Ascending aorta (tissue), 2 donors: ENCODE measurements around the gene PDLIM5. TPM values are rescaled to one million over a fixed set of nuclear protein-coding genes. Genes with fewer than 3 reads are reported as not detected.

ENCODE experiments used
- DNase-seq, 2 donors: peaks; one replicate each; pipeline ENCODE4 v3.0.0-alpha.2; 2019; ENCODE audit warnings: low spot score in 2 of 2
- H3K27ac ChIP-seq, 2 donors: fragments of 200-600 bp; sonication (generic); one replicate each; pipeline ENCODE4 v1.5.1; 2016 to 2017; ENCODE audit warnings: mild to moderate bottlenecking in 1 of 2
- H3K27me3 ChIP-seq: fragments of 200-600 bp; sonication (generic); one replicate; pipeline ENCODE4 v1.5.1; 2017
- H3K36me3 ChIP-seq, 2 donors: fragments of 200-600 bp; sonication (generic); one replicate each; pipeline ENCODE4 v1.5.1; 2016
- H3K4me1 ChIP-seq, 2 donors: fragments of 200-600 bp; sonication (generic); one replicate each; pipeline ENCODE4 v1.5.1; 2016 to 2017; ENCODE audit warnings: mild to moderate bottlenecking in 1 of 2
- H3K4me3 ChIP-seq, 2 donors: fragments of 200-600 bp; sonication (generic); one replicate each; pipeline ENCODE4 v1.5.1; 2016 to 2017; ENCODE audit warnings: mild to moderate bottlenecking in 1 of 2
- H3K9me3 ChIP-seq, 2 donors: fragments of 200-600 bp; sonication (generic); one replicate each; pipeline ENCODE4 v1.5.1; 2016
- CTCF ChIP-seq, 3 experiments: fragments of 200-600 bp in 2 of 3; fragments of 450-650 bp in 1 of 3; sonication (generic) in 2 of 3; IDR thresholded peaks; one replicate each; pipeline ENCODE4 v1.5.1; 2016 to 2019; ENCODE audit warnings: antibody characterized with exemption in 3 of 3, mild to moderate bottlenecking in 1 of 3, moderate library complexity in 1 of 3
- intact Hi-C: fragments of 100-400 bp; cut with DNase I; formaldehyde crosslinking; loops from one replicate; pipeline ENCODE4 v1.15.1; 2023
- total RNA-seq: library from RNA; depleted of rRNA; stranded (reverse); fragments of >200 nt; gene quantifications from one replicate; pipeline ENCODE4 v1.1.0, GENCODE V29; 2016

PDLIM5 gene
- total RNA-seq, 1 donor from 2014 or later, result 103 TPM

GRCh38 chr4:94428884-94429283, 22.9 kb upstream of the PDLIM5 start:
- Histone ChIP-seq H3K9me3 (peaks cover 13 to 22% of the 10 kb centered on the region in 2 donors), H3K27me3 (no peaks in the 10 kb centered on the region), H3K4me1 (peaks cover 0 to 6% of the 10 kb centered on the region in 2 donors), H3K27ac (no peak overlapping the region), H3K4me3 (no peak overlapping the region), H3K36me3 (no peaks in the 10 kb centered on the region)
- DNase-seq, result no peak
- TF ChIP-seq CTCF (IDR thresholded peaks at IDR 0.05), result no peak
- intact Hi-C loops, result no loop called here

- Histone ChIP-seq H3K27me3 (no peaks in the 10 kb centered on the region), H3K4me3 (no peak overlapping the region), H3K9me3 (peaks cover 13 to 19% of the 10 kb centered on the region in 2 donors), H3K4me1 (peaks cover 0 to 4% of the 10 kb centered on the region in 2 donors), H3K27ac (no peak overlapping the region), H3K36me3 (no peaks in the 10 kb centered on the region)
- no peak for TF ChIP-seq CTCF (IDR thresholded peaks at IDR 0.05)
- no peak for DNase-seq
- intact Hi-C loops, result no loop called here
These were observed 21.3 kb upstream of the PDLIM5 start for GRCh38 chr4:94430406-94430805.

- Histone ChIP-seq H3K9me3 (peaks cover 6 to 9% of the 10 kb centered on the region in 2 donors), H3K4me1 (peaks cover 0 to 4% of the 10 kb centered on the region in 2 donors), H3K27ac (no peak overlapping the region), H3K4me3 (no peak overlapping the region), H3K27me3 (no peaks in the 10 kb centered on the region), H3K36me3 (no peaks in the 10 kb centered on the region)
- no peak for TF ChIP-seq CTCF (IDR thresholded peaks at IDR 0.05)
- DNase-seq, result no peak
- intact Hi-C loops, result no loop called here
These were observed 20.4 kb upstream of the PDLIM5 start for GRCh38 chr4:94431388-94431787.

- H3K9me3 ChIP-seq, result no peaks in the 10 kb centered on the region
- intact Hi-C loops, result no loop called here
These were observed 17.2 kb upstream of the PDLIM5 start for GRCh38 chr4:94434505-94434904.

GRCh38 chr4:94435874-94436273, 15.9 kb upstream of the PDLIM5 start:
- intact Hi-C loops, result no loop called here
- H3K27me3 ChIP-seq, result no peaks in the 10 kb centered on the region
- TF ChIP-seq CTCF (IDR thresholded peaks at IDR 0.05), result no peak

More at GRCh38 chr4:94434505-94434904, 17.2 kb upstream of the PDLIM5 start:
- TF ChIP-seq CTCF (IDR thresholded peaks at IDR 0.05), result no peak
- Histone ChIP-seq H3K27me3 (no peaks in the 10 kb centered on the region), H3K4me3 (no peak overlapping the region), H3K4me1 (peaks cover 0 to 4% of the 10 kb centered on the region in 2 donors), H3K36me3 (no peaks in the 10 kb centered on the region), H3K27ac (no peak overlapping the region)
- no peak for DNase-seq

GRCh38 chr4:94436512-94436911, 15.2 kb upstream of the PDLIM5 start:
- DNase-seq, result no peak
- no peak for TF ChIP-seq CTCF (IDR thresholded peaks at IDR 0.05)
- intact Hi-C loops, result no loop called here
- Histone ChIP-seq H3K9me3 (no peaks in the 10 kb centered on the region), H3K27me3 (no peaks in the 10 kb centered on the region), H3K4me3 (no peak overlapping the region), H3K36me3 (no peaks in the 10 kb centered on the region), H3K27ac (no peak overlapping the region), H3K4me1 (peaks cover 0 to 6% of the 10 kb centered on the region in 2 donors)

More at GRCh38 chr4:94435874-94436273, 15.9 kb upstream of the PDLIM5 start:
- Histone ChIP-seq H3K9me3 (no peaks in the 10 kb centered on the region), H3K27ac (no peak overlapping the region), H3K4me1 (peaks cover 0 to 4% of the 10 kb centered on the region in 2 donors), H3K4me3 (no peak overlapping the region), H3K36me3 (no peaks in the 10 kb centered on the region)
- DNase-seq, result no peak
